HG03066 (cell line): ENCODE measurements around the gene VGF.

Experiments
- ATAC-seq: cut with Tn5 transposase; IDR thresholded peaks from one replicate; pipeline ENCODE4 v1.9.1; 2021; ENCODE audit warnings: low read depth; ENCODE audit not compliant: unreplicated experiment

Gene VGF

DNA sequence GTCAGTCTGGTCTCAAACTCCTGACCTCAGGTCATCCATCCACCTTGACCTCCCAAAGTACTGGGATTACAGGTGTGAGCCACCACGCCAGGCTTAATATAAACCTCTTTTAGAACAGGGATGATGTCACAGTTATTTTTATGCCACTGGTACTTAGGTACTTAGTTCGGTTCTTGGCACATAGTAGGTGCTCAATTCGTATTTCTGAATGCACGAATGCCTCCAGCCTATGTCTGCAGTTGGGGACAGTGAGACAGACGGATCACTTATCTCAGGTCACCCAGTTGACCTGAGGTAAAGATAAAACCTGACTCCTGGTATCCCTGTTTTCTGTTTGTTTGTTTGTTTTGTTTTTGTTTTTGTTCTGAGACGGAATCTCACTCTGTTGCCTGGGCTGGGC, 20.8 kb upstream of the VGF start:
- no peak for ATAC-seq

- no peak for ATAC-seq
Measured at GRCh38 chr7:101185258-101185839, 20.0 kb upstream of the VGF start.

DNA sequence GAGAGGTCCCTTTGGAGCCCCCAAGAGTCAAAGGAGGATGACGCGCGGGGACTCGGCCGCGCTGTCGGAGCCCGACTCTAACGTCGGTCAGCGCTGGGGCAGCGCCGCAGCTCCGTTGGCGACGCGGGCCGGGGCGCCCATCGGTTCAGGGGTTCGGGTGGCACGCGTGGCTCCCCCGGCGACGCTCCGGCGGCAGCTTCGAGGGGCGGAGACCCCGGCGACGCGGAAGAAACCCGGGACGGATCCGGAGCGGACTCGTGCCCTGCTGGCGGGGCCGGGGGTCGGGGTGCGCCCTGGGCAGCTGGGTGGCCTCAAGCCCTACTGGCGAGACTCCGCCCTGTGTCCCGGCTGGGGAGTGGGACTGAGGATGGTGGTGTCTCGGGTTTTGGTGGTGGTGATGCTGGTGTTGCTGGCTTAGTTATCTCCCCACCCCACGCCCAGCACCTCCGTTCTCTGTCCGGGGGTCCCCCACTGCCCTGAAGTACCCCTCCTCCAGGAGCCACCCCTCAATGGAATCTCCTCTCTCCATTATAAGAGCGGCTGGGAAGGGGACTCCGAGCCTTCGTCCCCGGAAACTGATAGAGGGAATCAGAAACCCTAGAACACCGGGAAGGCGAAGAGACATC, 14.9 kb upstream of the VGF start, which contains the start of gene NAT16:
Gene NAT16, minus strand, starts transcription at position 164 of the 626 bp plus-strand sequence. CDS start 5,486 bp downstream, outside the sequence.
- ATAC-seq, result no peak

- no peak for ATAC-seq
Measured at GRCh38 chr7:101179713-101180112, 14.3 kb upstream of the VGF start.

GRCh38 chr7:101179117-101179516, 13.7 kb upstream of the VGF start:
- no peak for ATAC-seq

DNA sequence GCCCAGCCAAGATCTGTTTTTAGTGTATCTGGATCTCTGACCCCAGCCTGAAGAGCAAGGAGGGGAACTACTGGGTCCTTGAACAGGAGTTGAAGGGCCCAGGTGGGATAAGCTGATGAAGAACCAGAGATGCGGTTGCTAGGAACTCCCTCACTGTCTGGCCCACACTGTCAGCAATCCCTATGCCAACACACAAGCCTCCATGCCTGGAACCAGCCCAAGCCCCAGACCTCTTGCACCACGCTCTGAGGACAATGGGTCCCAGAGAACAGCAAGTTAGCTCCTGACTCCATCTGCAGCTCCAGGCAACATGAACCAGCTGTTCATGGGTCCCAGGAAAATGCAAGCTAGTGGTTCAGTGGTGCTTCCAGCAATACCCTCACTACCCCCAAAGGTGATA, 12.3 kb upstream of the VGF start:
- no peak for ATAC-seq

GRCh38 chr7:101175664-101176063, 10.3 kb upstream of the VGF start:
- ATAC-seq, result no peak

GRCh38 chr7:101174322-101174854, 9.0 kb upstream of the VGF start:
- no peak for ATAC-seq

GRCh38 chr7:101173752-101174244, 8.4 kb upstream of the VGF start:
- ATAC-seq, result peak; percentile 66

DNA sequence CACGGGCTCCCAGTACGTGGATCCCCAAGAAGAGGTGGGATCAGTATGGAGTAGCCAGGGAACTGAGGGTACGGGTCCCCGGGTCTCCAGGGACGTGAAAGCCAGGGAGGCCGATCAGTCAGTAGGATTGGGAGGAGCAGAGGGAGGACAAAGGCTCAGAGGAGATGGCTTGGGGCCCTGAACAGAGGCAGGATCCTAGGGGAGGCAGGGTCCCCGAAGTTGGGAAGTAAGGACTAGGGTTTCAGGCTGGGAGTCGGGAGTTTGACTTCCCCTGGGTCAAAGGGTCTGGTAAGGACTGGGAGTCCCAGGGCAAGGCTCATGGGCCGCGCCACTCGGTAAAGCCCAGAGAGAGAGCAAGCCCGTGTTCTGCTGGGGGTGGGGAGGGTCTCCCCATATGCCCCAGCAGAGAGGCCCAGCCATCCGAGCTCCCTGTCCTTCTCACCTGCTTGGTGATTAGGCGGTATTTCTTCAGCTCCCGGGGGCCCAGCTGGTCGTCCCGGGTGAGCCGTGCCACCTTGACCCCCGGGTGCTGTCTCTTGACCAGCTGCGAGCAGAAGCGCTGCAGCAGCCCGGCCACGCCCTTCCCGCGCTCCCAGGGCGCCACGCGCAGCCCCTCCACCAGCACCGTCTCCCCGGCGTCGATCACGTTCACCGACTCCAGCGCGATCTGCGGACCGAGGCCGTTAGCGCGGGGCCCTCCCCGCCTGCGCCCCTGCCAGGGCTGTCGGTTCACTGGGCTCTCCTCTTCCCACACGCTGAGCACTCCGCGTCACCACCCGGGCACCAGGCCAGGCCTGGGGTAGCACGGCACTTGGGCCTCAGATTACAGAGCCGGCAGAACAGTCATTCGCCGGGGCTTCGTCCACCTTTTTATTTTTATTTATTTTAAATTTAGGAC, 7.7 kb upstream of the VGF start:
- no peak for ATAC-seq

DNA sequence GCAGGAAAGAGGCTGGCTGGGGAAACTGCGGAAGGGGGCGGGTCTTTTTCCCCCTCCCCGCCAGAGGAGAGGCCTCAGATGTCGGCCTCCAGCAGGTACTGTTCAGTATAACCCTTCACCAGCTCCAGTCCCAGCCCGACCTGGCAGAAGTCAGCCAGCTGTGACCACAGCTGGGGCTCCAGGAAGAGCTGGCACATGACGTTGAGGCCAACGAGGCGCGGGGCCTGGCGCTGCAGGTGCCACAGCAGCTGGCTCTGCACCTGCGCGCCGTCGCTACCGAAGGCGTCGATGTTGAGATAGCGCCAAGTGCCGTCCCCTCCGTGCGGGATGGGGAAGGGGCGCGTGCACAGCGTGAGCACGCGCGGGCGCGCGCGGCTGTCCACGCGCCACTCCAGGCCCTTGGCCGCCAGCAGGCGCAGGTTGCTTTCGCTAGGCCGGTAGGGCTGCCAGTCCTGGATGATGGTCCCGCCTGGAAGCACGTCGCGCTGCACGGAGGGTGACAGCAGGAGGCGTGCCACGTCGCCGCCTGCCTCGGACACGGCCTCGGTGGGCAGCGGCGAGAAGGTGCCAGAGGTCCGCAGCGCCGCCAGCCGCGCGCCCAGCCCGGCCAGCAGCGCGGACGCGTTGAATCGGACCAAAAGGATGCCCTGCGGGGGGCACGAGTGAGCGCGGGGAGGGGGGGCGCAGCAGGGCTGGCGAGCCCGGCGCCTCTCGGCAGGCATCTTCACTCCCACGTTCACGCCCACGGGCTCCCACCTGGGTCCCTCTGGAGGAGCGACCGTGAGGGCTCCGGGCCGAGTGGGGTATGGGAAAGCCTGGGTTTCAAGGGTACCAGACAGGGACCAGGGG, 6.9 kb upstream of the VGF start:
- no peak for ATAC-seq

DNA sequence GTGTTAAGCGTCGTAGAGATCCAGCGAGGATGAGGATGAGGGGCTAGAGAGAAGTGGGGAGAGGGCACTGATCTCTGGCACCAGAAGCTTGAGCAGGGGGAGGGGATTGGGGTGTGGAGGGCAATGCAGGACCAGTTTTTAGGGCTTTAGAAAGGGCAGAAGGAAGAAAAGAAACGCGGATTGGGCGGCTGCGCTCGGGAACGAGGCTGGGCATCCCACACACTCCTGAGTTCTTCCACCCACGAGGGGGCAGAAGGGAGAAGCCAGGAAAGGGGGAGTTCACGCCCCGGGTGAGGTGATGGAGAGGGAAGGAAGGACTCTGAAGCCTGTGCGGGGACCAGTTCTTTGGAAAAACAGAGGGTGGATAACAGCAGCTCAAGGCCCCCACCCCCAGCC, 6.1 kb upstream of the VGF start:
- no peak for ATAC-seq

- no peak for ATAC-seq
Measured at GRCh38 chr7:101170617-101171441, 5.5 kb upstream of the VGF start.

DNA sequence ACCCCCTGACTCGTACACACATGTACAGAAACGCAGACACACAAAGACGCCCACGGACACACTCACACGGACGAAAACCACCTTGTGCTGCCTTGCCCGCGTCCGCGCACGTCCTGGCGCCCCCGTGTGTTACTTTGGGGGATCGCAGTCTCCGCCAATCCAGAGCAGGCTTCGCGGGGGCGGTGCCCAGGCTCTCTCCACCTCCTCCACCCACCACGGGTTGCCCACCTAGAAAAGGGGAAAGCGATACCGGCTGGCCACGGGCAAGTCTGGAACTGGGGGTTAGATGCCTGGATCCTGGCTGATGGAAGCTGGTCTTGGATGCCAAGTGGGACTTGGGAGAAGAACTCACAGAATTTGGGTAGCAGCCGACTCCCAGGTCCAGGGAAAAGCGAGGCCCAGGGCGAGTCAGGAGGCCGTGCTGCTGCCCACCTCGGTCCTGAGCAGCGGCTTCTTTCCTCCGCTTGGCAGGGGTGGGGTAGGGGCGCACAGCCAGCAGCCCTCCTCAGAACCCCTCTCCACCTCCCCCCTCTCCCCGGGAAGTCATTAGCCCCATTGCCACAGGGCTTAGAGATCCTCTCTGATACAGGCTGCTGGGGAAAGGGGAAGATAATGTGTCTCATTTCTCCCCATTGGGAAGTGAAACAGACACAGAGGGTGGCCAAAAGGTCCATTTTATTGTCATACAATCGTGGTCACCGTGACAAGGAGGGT, 4.6 kb upstream of the VGF start:
- ATAC-seq, result no peak

GRCh38 chr7:101169110-101169837, 3.9 kb upstream of the VGF start:
- ATAC-seq, result no peak

GRCh38 chr7:101168412-101169049, 3.2 kb upstream of the VGF start:
- ATAC-seq, result no peak

- ATAC-seq, result no peak
Measured at GRCh38 chr7:101167645-101168411, 2.5 kb upstream of the VGF start.
